Prostate gland (tissue), 1 donor: ENCODE results near the gene SGCG.
"Not testable (repeated sequence)": the region's sequence is repeated elsewhere in the genome, so short reads cannot be mapped to it uniquely, and the experiment has no call there.

Experiments used
- POLR2A ChIP-seq: fragments of 450-650 bp; IDR thresholded peaks from one replicate; pipeline ENCODE4 v1.6.1; 2016; ENCODE audit warnings: antibody characterized with exemption, mild to moderate bottlenecking
- POLR2AphosphoS5 ChIP-seq: sonication (generic); formaldehyde crosslinking; IDR thresholded peaks from one replicate; pipeline ENCODE4 v1.6.1; 2017; ENCODE audit warnings: antibody characterized with exemption

GRCh38 chr13:23248410-23248809, 67.6 kb downstream of the SGCG start:
- not testable (repeated sequence) for TF ChIP-seq POLR2AphosphoS5, POLR2A
